Esophagus muscularis mucosa (tissue), 3 donors: Measurements from ENCODE around the gene PLCL1.

Experiments used
- CTCF ChIP-seq, 3 experiments: fragments of 200-600 bp in 2 of 3; fragments of 450-650 bp in 1 of 3; sonication (generic) in 2 of 3; IDR thresholded peaks; one replicate each; pipeline ENCODE4 v1.5.1; 2017 to 2019; ENCODE audit warnings: antibody characterized with exemption in 3 of 3, mild to moderate bottlenecking in 2 of 3, moderate library complexity in 1 of 3
- POLR2A ChIP-seq: fragments of 450-650 bp; IDR thresholded peaks from one replicate; pipeline ENCODE4 v1.6.1; 2017; ENCODE audit warnings: antibody characterized with exemption, moderate library complexity, mild to moderate bottlenecking, low read depth
- POLR2AphosphoS5 ChIP-seq, 2 donors: sonication (generic); formaldehyde crosslinking; IDR thresholded peaks; one replicate each; pipeline ENCODE4 v1.6.1; 2017; ENCODE audit warnings: antibody characterized with exemption in 2 of 2

GRCh38 chr2:198004173-198004572 lies 199.8 kb downstream of the PLCL1 start:
- TF ChIP-seq CTCF (IDR thresholded peaks at IDR 0.05): no peak
- no peak for TF ChIP-seq POLR2A
- TF ChIP-seq POLR2AphosphoS5 (IDR thresholded peaks at IDR 0.05): no peak
